NCI-H748 (cell line): ENCODE results near the gene C2CD3.

Source experiments
- DNase-seq: peaks from one replicate; lab custom pipeline; 2025; ENCODE audit not compliant: unreplicated experiment; lab: John Stamatoyannopoulos, UW

C2CD3 gene

DNA sequence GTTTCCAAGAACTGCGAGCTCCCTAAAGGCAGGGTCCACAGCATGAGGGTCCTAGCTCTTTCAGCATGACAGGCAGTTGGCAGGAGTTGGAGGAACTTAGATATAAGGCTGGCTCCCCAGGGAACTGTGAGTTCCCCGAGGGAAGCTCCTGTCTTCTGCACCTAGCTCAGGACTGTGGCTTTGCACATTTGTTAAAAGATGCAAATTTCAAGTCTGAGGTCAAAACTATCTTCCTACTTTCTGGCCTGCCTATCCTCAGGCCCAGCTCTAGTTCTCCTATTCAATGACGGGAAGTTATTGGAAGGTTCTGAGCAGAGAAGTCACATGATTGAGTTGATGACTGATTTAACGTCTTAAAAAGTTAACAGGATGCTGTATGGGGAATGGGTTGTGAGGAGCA is 150.3 kb downstream of the C2CD3 start:
- no peak for DNase-seq

DNA sequence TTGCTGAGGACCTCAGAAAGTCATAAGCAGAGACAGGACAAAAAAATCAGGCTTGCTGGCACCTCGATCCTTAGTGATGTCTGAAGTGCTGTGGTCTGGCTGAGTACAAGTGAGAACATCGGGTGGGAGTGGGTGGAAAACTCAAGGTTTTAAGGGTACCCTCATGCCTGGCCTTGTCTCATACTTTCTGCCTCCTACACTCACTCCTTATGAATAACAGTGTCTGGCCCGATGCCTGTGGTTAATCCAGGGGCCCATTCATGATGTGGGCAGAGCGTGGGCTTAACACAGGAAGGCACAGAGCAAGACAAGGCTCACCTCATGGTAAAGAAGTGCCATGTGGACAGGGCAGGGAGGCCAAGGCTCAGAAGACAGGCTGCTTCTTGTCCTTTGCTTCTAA is 150.9 kb downstream of the C2CD3 start:
- DNase-seq: no peak

DNA sequence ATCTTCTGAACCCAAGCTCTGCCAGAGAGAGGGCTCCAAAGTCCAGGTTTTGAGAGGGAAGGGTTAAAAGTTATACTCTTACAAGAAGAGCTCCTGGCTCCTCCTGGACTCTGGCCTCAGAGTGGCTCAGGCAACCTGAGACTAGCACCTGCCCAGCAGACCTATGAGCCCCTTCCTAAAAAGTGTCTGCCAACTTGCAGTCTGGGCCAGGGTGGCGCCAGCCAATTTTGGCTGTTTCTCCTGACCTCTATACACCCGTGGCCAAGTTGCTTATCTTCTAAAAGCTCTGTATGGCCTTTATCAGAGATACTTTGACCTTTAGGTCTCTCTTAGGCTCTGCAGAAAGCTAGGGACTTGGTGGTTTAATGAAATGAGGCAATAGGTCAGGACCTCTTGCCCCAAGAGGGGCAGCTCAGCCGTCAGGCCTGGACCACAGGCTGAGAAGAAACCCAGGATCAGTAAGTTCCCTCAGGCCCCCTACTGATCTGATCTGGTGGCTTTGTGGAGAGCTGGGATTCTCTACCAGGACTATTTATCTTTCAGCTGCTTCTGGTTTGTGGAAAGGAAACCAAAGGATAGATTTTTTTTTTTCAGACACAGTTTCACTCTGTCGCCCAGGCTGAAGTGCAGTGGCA is 151.6 kb downstream of the C2CD3 start:
- DNase-seq: no peak

DNA sequence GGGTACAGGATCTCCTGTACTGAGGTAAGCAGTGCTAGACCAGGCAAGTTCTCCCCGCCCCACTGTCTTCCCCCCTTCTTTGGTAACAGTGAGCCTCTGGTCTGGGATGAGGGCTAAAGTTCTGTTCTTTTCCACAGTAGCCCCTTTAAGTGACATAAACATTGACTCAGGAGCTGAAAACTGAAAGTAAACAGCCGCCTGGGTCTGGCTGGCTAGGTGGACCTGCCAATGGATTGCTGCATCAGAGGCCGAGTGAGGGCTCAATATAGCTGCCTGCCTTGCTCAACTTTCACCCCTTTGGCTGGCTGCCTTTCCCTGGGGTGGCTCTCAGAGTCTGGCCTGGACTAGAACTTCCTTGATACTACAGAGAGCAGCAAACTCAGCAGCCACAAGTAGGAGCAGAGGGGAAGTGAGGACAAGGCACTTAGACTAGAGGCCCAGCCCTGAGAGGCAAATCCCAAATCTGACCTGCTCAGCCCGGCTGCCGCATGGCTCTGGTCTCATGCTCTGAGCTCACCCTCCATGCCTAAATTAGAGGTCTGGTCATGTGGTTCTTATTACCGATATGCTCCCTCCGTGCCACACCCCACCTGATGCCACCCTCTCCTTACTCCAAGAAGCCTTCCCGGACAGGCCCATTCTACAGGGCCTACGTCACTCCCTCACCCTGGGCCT is 152.3 kb downstream of the C2CD3 start:
- no peak for DNase-seq

DNA sequence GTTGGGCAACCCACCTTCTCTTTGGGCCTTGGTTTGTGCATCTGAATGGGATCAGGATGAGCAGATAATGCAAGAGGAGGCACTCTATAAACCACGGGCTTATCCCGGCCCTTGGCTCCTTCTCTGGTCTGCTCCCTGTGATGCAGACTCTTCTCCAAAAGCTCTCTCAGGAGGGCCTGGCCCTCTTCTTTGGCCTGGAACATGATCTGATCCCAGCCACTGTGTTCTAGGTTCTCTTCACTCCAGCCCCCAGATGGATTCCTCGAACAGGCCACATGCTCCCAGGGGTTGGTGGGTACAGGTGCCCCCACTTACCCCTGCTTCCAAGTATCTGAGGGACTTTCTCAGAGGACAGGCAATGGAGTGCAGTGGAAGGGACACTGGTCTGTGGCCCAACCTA is 153.2 kb downstream of the C2CD3 start:
- no peak for DNase-seq

DNA sequence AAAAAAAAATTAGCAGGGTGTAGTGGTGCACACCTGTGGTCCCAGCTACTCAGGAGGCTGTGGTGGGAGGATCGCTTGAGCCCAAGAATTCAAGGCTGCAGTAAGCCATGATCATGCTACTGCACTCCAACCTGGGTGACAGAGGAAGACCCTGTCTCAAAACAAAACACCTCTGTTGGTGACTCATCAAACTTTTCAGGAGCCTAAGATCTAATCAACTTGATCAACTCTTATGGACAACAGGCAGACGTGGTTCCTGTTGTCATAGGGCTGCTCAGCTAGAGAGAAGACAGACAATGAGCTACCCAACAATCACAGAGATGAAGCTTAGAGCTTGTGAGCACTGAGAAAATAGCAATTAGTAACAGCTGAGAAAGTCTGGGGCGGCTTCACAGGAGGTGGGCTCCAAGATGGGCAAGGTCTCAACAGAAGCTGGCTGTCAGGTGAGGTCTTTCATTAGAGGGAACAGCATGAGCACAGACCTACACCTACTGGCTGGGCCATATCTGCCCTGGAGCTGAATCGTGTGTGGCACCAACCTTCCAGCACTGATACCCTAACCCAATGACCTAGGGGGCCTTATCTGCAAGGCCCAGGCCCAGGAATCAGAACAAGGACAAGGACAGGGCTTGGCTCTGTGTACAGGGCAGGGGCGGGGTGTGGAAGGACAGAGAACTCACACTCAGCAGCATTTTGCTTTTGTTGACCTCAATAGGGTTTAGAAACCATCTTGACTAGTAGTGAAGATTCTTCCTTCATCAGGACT is 154.7 kb downstream of the C2CD3 start:
- no peak for DNase-seq

DNA sequence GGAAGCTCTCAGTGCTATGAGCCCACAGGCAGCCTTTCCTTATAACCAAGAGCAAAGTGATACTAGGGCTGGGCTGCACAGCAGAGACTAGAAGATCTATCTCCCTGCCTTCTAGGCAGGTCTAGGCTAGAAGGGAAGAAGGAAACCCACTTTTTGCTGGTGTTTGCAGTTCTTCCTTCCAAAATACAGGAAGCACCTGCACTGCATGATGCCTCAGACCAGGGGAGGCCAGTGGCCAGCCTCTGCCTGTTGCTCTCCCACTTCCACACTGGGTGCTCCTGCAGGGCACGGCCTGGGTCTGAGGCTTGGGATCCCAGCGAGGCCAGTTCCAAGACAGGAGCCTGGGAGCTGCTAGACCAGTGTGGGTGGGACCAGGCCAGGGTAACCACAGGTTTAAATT is 155.9 kb downstream of the C2CD3 start:
- no peak for DNase-seq

DNA sequence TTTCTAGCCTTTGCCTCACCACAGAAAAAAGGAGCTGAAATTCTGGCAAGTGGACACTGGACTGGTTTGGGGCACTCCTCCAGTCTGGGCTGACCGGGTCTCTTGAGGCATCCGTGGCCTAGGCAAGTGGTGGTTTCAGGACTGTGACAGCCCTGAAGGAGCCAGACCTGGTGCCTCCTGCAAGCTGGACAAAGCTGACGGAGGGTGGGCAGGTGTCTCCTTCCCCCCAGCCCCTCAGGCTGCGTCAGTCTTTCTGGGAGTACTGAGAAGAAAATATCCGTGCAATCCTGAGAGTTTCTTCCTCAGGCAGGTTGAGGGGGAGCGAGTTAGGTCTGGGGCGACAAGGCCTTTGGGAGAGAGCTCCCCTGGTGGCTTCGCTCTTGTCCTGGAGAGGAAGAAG is 157.7 kb downstream of the C2CD3 start:
- DNase-seq: no peak

DNA sequence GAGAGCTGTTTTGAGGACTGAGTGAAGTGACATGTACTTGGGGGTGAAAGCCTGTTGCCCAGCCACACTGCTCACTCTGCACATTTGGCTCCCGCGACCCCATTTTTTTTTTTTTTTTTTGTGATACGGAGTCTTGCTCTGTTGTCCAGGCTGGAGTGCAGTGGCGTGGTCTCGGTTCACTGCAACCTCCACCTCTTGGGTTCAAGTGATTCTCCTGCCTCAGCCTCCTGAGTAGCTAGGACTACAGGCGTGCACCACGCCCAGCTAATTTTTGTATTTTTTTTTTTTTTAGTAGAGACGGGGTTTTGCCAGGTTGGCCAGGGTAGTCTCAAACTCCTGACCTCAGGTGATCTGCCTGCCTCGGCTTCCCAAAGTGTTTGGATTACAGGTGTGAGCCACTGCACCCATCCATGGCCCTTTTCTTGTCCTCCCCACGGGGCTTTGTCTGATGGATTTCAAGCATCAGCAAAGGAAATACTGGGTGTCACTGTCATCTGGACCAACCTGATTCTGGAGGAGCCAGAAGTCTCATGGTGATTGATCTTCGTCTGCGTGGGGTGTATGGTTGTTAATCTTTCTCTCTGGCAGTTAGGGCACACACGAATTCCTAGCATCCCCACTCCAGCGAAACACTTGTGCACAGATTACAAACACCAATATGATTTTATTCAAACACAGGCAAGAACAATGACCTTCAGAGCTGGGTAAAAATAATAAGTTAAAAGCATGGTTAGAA is 158.6 kb downstream of the C2CD3 start:
- no peak for DNase-seq

DNA sequence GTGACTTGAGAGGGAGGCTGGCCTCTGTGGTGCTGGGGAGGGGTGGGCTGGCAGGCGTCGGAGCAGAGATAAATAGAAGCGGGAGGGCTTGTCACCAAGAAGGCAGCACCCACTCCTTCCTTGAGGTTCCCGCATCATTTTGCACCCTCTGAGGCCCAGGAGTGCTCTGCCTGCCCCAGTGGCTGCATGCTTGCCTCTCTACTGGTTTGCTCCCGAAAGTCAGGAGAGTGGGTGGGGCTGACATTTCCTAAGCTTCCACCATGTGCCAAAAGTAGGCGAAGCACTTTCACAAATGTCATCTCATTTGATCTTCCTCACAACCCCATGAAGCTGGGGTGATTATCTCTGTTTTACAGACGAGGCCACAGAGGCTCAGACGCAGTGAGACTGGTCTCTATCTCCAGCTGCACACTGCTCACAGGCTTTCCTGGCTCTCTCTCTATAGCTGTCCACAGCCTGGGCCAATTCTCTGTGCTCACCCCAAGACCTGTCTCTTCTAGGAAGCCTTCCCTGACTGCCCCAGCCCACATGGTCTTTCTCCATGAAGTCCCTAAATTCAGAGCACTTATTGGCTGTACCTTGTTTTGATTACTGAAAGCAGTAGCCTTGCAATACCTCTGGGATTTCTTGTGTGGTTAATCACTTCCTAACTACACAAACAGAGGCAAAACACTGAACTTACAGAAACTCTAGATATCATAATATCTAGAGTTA is 159.3 kb downstream of the C2CD3 start:
- no peak for DNase-seq

DNA sequence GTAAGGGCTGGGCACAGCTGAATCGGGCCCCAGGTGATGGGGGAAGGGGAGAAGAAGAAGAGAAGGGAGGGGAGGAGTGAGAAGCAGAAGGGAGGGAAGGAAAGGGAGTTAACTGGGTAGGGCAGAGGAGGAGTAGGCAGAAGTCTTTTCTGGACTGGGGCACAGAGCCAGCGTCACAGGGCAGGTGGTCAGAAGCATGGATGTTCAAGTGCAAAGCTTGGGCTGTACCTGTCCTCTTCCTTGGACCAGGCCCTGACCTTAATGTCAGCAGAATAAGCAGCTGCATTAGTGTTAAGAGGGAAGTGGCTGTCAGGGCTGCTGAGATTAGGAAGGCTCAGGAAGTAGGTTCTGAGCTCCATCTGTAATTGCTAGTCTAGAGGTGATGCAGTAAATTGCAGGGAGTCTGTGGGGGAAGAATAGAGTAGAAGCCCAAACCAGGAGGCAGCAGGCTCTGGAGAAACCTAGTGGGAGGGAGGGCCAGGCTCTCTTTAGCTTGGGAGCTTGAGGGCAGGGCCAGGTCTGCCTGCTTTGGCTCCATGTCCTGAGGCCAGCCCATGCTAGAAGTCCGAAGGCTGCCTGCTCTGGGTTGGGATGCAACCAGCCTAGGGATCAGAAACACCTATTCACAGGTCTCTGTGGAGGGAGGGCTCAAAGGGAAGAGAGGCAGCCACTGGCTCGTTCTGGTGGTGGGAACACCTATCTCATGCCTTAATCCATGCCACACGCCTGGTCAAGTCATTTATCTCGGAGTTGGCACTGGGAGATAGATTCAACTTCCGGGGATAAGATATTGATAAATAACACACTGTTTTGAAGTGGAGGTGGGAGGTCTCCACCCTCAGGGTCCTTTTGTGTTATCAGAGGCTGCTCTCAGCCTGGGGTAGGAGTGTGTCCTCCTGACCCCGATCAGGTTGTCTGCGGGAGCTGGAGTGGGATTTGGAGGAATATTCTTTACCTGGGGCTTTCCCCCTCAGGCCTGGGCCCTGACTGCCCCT is 160.2 kb downstream of the C2CD3 start:
- DNase-seq: no peak

DNA sequence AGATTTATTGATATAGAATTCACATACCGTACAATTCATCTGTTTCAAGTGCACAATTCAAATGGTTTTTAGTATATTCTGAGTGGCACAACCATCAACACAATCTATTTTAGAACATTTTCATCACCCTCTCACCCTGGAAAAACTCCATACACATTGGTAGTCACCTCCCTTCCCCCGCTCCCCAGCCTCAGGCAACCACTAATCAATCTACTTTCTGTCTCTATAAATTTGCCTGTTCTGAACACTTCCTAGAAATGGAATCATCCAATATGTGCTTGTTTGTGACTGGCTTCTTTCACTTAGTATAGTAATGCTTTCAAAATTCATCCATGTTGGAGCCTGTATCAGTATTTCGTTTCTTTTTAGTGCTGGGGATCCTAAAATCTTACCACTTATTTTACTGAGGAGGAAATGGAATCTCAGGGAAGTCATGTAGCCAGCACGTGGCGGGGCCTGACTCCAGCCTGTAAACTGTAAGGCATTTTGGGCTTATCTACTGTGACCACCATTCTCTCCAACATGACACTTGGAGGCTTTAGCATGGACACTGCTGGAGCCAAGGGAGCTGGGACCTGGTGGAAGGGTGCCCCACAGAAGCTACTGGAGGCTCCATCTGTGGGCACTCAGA is 161.0 kb downstream of the C2CD3 start:
- DNase-seq: no peak

DNA sequence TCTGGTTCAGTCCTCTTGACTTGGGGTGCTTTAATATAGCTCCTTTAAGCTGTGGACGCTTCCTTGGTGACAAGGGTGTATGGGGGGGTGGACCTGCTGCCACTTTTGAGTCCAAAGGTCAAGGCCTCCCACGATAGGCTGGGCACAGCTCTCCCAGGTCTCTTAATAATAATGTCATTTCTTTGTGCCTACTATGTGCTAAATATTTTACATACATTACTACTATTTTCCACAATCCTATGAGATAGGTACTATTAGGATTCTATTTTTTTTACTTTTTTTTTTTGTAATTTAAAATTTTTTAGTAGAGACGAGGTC is 161.6 kb downstream of the C2CD3 start:
- no peak for DNase-seq

DNA sequence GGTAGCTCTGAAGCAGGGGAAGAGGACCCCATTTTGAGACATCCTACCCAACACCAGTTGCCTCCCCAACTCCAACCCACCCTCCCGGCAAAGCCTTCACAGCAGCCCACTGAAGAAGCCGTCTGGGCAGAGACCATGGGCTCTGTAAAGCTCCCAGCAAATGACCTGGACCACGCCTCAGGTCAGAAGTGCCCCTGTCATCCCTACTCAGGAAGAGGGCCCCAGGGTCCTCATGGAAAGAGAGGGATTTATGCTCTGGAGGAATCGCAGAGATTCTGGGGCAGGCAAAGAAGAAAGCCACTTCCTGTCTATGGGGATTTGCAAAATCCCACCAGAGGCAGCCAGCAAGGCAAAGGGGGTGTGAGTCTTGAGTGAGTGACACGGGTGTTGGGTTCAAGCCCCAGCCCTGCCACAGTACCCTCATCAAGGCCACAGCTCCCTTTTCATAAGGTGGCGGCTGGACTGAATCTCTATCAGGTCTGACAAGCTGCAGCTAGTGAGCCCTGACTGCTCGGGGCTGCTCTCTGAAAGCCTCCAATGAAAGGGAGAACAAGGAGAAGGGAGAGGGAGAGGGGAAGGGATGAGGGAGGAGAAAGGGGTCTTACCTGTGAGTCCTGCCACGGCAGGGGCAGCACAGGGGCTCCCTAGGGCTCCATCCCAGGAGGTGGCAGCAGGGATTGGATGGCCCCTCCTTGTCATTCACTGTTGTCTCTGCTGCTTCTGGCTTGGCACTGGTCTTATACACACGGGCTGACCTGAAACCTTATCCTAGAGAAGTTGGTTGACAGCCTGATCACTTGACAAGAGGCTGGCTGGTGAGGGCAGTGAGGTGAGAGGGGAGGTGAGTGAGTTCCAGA is 162.2 kb downstream of the C2CD3 start, which contains the start of gene UCP3:
Gene UCP3, minus strand, starts transcription at position 713 of the 857 bp plus-strand sequence. CDS start 2,043 bp downstream, outside the sequence.
- DNase-seq: no peak

DNA sequence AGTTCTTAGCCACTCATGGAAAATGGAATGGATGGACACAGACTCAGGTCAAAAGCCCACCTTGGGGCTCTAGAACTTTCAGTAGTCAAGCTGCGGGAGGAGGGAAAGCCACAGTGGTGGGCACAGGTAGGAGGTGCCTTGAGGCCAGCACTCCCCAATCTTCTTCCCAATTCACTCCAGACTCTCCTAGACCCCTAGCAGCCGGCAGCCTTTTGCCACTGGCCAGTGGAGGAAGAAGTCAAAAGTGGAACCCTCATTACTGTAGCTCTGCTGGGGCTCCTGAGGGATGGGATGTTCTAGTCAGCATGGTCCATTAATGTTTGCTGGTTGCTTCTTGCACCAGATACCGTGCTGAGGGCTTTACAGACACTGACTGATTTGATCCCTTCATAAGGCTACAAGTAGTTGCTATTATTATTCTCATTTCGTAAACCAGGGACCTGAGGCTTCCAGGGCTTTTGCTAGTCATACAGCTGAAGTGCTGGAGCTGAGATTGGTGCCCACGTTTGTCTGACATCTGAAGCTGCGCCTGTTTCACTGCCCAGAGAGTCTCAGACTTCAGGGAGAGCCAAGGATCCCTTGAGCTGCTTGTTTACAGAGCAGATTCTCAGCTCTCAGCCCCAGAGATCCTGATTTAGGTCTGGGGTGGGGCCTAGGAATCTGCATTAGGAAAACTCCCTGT is 163.0 kb downstream of the C2CD3 start:
- no peak for DNase-seq

DNA sequence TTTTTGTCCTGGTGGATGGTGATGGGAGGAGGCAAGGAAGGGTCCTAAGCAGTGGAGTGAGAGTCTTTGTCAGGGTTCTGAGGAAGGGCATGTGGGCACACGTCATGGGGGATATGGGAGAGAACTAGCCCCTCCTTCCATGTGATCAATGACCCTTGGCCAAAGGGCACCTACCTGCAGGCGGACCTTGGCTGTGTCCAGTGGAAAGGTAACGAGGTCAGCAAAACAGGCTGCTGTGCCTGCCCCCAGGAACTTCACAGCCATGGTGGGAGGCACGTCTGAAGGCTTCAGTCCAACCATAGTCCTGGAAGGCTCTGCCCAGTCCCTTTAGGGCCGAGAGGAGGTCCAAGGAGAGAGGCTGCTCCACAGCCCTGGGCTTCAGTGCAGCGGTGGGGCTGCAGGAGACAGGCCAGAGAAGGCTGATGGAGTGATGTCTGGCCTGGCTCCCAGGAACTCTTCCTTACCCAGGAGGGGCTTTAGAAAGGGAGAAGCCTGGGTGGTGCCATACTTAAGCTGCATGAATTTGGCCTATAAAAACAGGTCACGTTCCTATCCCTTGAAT is 164.0 kb downstream of the C2CD3 start:
- no peak for DNase-seq

DNA sequence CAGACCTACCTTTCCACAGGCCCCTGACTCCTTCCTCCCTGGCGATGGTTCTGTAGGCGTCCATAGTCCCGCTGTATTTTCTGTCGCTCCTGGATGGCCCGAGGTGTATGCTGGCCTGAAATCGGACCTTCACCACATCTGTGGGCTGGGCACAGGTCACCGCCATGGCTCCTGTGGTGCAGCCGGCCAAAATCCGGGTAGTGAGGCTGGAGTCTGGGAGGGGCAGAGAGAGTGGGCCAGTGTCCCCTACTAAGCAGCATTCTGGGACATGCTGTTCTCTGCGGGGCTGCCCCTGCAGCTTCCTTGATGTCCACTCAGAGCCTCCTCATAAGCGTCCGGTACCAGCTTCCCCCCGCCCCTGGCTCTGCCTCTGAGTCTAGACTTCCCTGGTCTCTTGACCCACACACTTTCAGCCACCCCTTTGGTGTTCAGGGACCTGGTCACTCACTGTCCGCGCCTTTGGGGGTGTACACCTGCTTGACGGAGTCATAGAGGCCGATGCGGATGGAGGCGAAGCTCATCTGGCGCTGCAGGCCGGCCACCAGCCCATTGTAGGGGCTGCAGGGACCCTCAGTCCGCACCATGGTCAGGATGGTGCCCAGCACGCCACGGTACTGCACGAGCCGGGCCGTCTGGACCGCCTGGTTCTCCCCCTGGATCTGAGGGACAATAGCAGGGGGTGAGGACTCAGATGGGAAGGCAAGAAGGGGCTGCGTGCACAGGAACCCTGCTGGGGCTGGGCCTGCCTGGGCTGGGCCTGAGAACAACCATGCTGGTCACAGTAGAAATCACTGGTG is 164.9 kb downstream of the C2CD3 start:
- DNase-seq: no peak
